Right renal pelvis (tissue), 4 donors: ENCODE results near the gene PLS3. TPM values are rescaled to one million over a fixed set of nuclear protein-coding genes. Genes with fewer than 3 reads are reported as not detected.
A peak's percentile ranks its signal among the peaks of the same experiment; 100 is the strongest.
"Not testable (repeated sequence)": the region's sequence is repeated elsewhere in the genome, so short reads cannot be mapped to it uniquely, and the experiment has no call there.

Experiments
- DNase-seq, 4 donors: peaks; one replicate each; pipeline ENCODE4 v3.0.0-alpha.2; 2013; ENCODE audit warnings: low read depth in 4 of 4, low spot score in 3 of 4, missing footprints in 1 of 4
- polyA plus RNA-seq, 4 donors: library from polyadenylated mRNA; unstranded; fragments of 120-200 nt; gene quantifications; one replicate each; pipeline ENCODE4 v1.2.1, GENCODE V29; 2013; ENCODE audit not compliant: insufficient read length in 4 of 4

Gene PLS3
- 100 to 1,000 TPM; 253 to 307 (median 301) TPM for polyA plus RNA-seq

- DNase-seq = peak in 1 of 4 donors; percentile 43
Measured at GRCh38 chrX:115560978-115561604, at the start of gene PLS3. Gene PLS3, plus strand, starts transcription at chrX:115561174. Its CDS starts 49,077 bp downstream, at chrX:115610251.

GRCh38 chrX:115518113-115518512 lies 42.9 kb upstream of the PLS3 start:
- no peak for DNase-seq

DNA sequence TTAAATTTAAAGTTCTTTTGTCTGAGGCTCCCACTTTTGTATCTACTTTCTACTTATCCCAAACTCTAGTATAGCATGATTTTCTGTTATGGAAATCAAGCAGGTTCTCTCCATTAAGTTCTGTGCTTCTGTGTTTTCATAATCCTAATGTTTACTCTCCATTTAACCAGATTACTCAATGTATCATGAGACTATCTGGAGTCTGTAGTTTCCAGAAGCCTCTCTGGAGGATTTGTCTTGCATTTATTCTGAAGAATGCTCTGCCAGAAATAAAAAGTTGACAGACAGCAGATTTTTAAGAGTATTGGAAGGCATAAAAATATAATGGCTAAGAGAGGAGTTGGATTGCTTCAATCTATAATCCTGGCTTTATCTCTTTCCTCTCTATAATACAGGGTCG lies 39.2 kb upstream of the PLS3 start:
- DNase-seq = no peak

- no peak for DNase-seq
Measured at GRCh38 chrX:115522952-115523351, 38.0 kb upstream of the PLS3 start.

- DNase-seq = no peak
Measured at GRCh38 chrX:115525486-115525885, 35.5 kb upstream of the PLS3 start.

GRCh38 chrX:115531818-115532403 lies 29.1 kb upstream of the PLS3 start:
- no peak for DNase-seq

DNA sequence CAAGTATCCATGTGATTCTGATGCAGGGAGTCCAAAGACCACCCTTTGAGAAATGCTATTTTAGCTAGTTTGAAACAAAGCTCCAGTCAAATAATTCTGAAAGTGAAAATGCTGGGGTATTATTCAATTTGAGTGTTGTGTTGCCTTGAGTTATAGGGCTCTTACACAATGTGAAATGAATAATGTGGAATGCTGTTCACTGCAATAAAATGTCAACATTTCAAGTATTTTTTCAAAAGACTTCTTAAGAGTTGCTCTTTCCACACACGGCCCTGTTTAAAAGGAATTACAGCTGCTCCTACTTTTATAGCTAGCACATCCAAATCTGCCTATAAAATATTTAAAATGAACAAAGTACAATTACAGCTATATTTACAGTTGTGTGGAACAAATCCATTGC lies 27.5 kb upstream of the PLS3 start:
- DNase-seq = no peak

- DNase-seq = no peak
Measured at GRCh38 chrX:115534383-115534782, 26.6 kb upstream of the PLS3 start.

DNA sequence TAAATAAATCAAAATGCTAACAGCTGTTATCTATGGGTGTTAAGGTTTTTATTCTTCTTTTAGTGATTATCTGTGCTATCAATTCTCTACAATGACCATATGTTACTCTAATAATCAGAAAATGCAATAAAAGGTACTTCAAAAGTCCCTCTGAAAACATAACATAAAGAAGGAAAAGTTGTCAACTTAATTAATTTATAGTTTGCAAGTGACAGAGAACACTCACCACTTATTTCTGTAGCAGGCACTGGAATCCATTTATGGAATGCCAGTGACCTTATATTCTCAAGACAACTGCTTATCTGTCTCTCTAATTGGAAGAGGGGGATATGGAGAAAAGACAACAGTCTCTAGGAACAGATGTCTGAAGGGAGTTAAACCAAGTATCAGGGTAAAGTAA lies 25.6 kb upstream of the PLS3 start:
- no peak for DNase-seq

- no peak for DNase-seq
Measured at GRCh38 chrX:115535844-115536243, 25.1 kb upstream of the PLS3 start.

GRCh38 chrX:115539841-115540240 lies 21.1 kb upstream of the PLS3 start:
- DNase-seq = no peak

DNA sequence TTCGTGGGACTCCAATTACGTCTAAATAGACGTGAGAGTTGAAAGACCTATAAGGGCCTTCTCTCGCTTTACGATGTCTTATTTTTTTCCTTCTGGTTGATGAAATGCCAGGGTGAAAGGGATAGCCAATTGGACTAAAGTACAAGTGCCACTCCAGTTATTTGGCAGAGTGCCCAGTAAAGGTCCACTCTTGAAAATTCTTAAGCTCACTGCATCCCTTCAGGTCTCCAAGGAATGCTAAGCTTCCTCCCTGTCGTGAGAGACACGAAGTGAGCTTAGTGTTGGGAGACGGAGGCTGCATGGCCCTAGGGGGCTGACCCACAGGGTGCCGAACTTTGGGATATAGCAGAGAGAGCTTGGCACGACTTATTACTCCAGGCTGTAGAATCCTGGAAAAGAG lies 19.9 kb upstream of the PLS3 start:
- not testable (repeated sequence) for DNase-seq

- DNase-seq = no peak
Measured at GRCh38 chrX:115547448-115547847, 13.5 kb upstream of the PLS3 start.

DNA sequence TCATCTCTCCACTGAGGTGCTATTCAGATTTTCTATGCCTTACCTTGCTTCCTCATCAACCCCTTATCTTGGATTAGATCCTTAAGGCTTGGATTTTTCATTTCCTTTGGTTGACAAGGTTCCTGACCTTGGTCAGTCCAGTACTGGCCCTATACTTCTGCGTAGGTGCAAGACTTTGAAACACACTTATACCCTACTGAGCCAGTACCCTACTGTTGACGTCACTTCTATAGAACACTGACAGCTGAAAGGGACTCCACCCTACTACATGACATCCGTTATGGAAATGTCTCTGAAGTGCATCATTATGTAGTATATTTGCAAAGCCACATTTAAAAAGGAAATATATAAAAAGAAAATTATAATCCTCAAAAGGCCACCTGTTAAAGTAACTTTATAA lies 12.0 kb upstream of the PLS3 start:
- DNase-seq = no peak

GRCh38 chrX:115553171-115553570 lies 7.8 kb upstream of the PLS3 start:
- DNase-seq = no peak

DNA sequence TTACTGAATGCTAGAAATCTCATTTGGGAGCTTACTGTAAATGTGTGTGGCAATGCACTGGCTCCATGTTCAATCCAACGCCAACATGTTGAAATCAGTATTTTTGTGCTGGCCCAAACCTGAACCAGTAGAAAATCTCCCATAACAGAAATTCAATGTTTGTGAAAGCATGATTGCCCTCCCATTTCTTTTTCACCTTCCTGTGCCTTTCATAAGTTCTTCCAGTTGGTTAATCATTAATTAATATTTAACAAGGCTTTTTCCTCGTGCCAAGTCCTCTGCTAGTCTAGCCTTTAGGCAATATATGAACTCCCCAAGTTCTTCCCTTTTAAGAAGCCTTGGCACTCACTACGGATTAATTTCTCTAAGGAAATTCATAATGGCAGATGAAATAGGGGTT lies 1.3 kb upstream of the PLS3 start:
- no peak for DNase-seq

DNA sequence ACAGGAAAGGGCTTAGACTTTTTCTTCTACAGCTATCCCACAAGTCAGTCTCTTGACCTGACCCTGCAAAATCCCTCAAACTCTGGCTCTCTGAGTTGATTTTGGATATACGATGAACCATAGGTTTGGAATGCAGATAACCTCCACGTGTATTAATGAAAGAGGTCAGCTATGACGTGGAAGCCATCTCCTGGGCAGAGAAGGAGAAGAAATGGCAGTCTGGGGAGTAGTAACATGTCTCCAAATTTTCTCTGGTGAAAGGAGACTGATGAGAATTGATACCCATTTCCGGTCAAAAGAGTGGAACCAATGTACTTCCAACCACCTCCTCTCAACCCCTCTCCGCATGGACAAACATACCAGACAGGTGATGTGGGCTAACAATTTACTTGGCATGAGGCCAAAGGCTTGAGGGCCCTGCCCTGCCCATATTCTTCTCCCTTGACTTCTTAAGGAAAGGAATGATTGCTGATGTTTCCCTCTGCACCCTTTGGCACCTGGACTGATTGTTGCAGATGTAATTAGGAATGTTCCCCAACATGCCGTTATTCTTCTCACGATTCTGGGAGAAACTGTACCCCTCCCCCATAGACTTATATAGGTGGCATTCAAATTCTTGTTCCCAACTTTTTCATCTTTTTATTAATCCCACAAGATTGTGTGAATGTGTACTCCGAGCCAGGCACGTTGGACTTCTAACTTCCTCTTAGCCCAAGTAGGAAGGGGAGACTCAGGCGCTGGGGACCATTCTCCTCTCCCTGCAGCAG lies 580 bp upstream of the PLS3 start:
- no peak for DNase-seq

DNA sequence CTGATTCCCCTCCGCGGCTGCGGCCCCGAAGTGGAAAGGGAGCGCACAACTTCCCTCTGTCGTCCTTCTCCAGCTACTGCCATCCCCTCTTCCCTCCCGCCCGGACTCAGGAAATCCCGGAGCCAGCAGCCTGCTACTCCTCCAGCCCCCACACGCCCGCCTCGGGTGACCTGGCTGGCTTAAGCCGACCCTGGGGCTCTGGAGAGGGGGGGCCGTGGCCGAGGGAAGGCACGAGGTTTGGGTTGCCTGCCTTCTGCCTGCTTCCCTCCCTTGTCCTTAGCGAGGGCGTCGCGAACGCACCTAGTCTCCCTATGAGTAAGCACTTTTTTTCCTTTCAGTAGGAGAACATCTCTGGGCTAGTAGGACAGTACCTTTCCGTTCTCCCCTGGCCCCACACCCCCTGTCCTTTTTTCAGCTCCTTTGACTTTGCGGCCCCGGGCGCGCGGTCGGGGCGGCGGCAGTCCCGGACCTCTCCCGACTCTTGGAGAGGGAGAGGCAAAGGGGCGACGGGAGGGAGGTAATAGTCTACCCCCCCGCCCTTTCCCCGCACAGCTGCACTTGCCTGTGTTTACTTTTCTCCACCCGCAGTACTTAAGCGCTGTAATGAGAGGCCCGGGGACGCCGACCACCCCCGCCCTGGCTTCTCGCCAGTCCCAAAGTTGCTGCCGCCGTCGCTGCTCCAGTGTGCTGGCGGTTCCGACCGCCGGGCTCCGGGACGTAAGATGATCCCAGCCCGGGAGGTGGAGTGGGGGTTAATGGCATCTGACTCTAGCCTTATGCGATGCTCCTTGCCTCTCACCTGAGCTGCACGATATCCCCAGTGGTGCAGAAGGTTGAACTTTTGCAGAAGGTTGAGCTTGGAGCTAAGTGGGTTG lies 868 bp downstream of the PLS3 start:
- DNase-seq = no peak

GRCh38 chrX:115562480-115562847 lies 1.5 kb downstream of the PLS3 start:
- DNase-seq = no peak

- no peak for DNase-seq
Measured at GRCh38 chrX:115563633-115564162, 2.7 kb downstream of the PLS3 start.

- DNase-seq = no peak
Measured at GRCh38 chrX:115564243-115564642, 3.3 kb downstream of the PLS3 start.
